ENCODE measurements around the gene STK36. TPM values are rescaled to one million over a fixed set of nuclear protein-coding genes. Genes with fewer than 3 reads are reported as not detected.
A peak's percentile ranks its signal among the peaks of the same experiment; 100 is the strongest.

STK36 gene
- total RNA-seq, 2 experiments from 2014 or later: 9.7 to 21.1 TPM

DNA sequence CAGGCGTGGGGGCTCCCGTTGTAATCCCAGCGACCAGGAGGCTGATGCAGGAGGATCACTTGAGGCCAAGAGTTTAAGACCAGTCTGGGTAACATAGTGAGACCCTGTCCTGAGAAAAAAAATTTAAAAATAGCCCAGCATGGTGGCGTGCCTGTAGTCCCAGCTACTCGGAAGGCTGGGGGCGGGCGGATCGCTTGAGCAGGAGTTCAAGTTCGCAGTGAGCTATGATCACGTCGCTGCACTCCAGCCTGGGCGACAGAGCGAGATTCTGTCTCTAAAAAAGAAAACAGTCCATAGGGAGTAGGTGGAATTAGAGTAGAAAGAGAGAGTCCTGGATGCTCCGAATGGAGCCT, 38.4 kb downstream of the STK36 start:
- Histone ChIP-seq H2AFZ (ENCODE audit: low read length) (peak overlapping the region; percentile 36; the same call in 1 of the 2 replicates), H3K9me2 (ENCODE audit: insufficient read depth, low read length) (no peaks in the 10 kb centered on the region), H3K36me3 (ENCODE audit: insufficient read depth, low read length) (peaks cover 23% of the 10 kb centered on the region), H4K20me1 (ENCODE audit: insufficient read depth, low read length) (0 out of 2 replicates have a peak, but pooled peaks cover 5% of the 10 kb centered on the region), H3K9me3 (ENCODE audit: low read length) (no peaks in the 10 kb centered on the region), H3K4me3 (ENCODE audit: low read depth, low read length, poor library complexity, severe bottlenecking) (no peak overlapping the region), H3K79me2 (ENCODE audit: insufficient read depth, low read depth, low read length) (peaks cover 43% of the 10 kb centered on the region), H3K4me2 (ENCODE audit: low read length) (no peak overlapping the region), H3K27ac (ENCODE audit: low read depth, low read length, poor library complexity, severe bottlenecking) (no peak overlapping the region), H3K4me1 (ENCODE audit: insufficient read depth, low read length, poor library complexity, severe bottlenecking) (peaks cover 25% of the 10 kb centered on the region)
- DNase-seq (ENCODE audit: low spot score): no peak
- intact Hi-C loops (cut with micrococcal nuclease; ENCODE audit: unreplicated experiment): loop anchor here (5.0 kb wide), 1 partner anchor 53 kb away; the partner anchor contains the start of genes BCS1L and ZNF142
- BruUV-seq (replicated peaks): no TSS peak
- TF ChIP-seq, protein P1, sequence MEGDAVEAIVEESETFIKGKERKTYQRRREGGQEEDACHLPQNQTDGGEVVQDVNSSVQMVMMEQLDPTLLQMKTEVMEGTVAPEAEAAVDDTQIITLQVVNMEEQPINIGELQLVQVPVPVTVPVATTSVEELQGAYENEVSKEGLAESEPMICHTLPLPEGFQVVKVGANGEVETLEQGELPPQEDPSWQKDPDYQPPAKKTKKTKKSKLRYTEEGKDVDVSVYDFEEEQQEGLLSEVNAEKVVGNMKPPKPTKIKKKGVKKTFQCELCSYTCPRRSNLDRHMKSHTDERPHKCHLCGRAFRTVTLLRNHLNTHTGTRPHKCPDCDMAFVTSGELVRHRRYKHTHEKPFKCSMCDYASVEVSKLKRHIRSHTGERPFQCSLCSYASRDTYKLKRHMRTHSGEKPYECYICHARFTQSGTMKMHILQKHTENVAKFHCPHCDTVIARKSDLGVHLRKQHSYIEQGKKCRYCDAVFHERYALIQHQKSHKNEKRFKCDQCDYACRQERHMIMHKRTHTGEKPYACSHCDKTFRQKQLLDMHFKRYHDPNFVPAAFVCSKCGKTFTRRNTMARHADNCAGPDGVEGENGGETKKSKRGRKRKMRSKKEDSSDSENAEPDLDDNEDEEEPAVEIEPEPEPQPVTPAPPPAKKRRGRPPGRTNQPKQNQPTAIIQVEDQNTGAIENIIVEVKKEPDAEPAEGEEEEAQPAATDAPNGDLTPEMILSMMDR (conservative IDR thresholded peaks at IDR 0.05; ENCODE audit: low read length): no peak
- no peak for TF ChIP-seq EZH2phosphoT487 (IDR thresholded peaks at IDR 0.05; ENCODE audit: borderline replicate concordance, low read depth, low read length)
- CTCF ChIA-PET (ENCODE audit: unreplicated experiment): interaction anchor here (0.5 kb wide), 1 partner anchor 310 kb away, joined by 3 read pairs; the partner anchor contains the start of gene CTDSP1
- POLR2A ChIA-PET: interaction anchor here (0.8 to 1.0 kb wide), 2 partner anchors 12 kb away, joined by 3 read pairs; no protein-coding TSS in a partner anchor

DNA sequence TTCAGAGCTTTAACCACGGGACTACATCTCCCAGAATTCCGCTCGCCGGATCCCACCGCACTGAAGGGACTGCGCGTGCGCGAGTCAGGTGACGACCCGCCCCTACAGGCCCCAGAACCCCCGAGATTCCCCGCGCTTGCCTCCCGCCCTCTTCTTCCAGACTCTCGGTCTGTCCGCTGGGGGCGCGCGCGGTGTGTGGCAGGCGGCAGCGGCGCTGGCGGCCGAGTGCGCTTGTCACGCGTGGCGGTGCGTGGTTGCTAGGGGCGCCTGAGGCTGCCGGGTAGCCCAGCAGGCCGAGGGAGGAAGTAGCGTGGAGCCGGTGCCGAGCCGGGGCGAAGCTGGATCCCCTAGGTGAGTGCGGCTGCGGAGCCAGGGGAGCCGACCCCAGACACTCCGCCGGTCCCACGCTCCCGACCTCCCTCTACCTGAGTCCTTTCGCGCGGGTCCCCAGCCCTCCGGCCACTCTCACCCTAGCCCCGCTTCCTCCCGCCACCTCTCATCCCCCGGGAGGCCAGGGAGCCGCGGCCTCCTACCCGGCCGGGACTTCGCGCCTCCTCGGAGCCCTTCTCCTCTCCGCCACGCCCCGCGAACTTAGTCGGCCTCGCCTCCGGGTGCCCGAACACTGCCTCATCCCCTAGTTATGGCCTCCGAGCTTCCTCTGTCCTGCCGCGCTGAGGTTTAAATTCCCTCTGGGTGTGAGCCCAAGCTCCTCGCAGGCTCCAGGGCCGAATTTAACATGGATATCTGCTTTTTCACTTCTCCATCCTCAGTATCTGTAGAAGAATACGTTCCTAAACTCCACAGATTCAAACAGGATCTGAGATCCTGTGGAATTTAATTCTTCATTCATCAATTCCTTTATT, 39.0 kb downstream of the STK36 start, which contains the start of gene TTLL4:
TSS of gene TTLL4 (plus strand) at position 149 of the 863 bp plus-strand sequence. CDS start 26,842 bp downstream, outside the sequence.
- POLR2A ChIA-PET: interaction anchor here (0.6 to 1.0 kb wide), 5 partner anchors 10 to 264 kb away, joined by 3 to 4 read pairs (median 3); no protein-coding TSS in a partner anchor
- no peak for TF ChIP-seq EZH2phosphoT487 (IDR thresholded peaks at IDR 0.05; ENCODE audit: borderline replicate concordance, low read depth, low read length)
- TF ChIP-seq, protein P1 (conservative IDR thresholded peaks at IDR 0.05; ENCODE audit: low read length): peak; percentile 86
- no TSS peak for BruUV-seq (replicated peaks)
- Histone ChIP-seq H3K9me3 (ENCODE audit: low read length) (no peaks in the 10 kb centered on the region), H3K9me2 (ENCODE audit: insufficient read depth, low read length) (no peaks in the 10 kb centered on the region), H3K4me3 (ENCODE audit: low read depth, low read length, poor library complexity, severe bottlenecking) (peak within 1 kb of the TSS; percentile 77), H3K79me2 (ENCODE audit: insufficient read depth, low read depth, low read length) (peaks cover 47% of the 10 kb centered on the region), H3K4me2 (ENCODE audit: low read length) (peak within 1 kb of the TSS; percentile 68), H2AFZ (ENCODE audit: low read length) (peak within 1 kb of the TSS; percentile 36), H4K20me1 (ENCODE audit: insufficient read depth, low read length) (0 out of 2 replicates have a peak, but pooled peaks cover 5% of the 10 kb centered on the region), H3K36me3 (ENCODE audit: insufficient read depth, low read length) (peaks cover 29% of the 10 kb centered on the region), H3K4me1 (ENCODE audit: insufficient read depth, low read length, poor library complexity, severe bottlenecking) (peaks cover 25% of the 10 kb centered on the region), H3K27ac (ENCODE audit: low read depth, low read length, poor library complexity, severe bottlenecking) (peak within 1 kb of the TSS; percentile 60)
- CTCF ChIA-PET (ENCODE audit: unreplicated experiment): interaction anchor here (0.5 to 0.6 kb wide), 2 partner anchors 72 to 311 kb away, joined by 3 read pairs; partner anchors contain the start of gene CTDSP1
- intact Hi-C loops (cut with micrococcal nuclease; ENCODE audit: unreplicated experiment): loop anchor here (5.0 kb wide), 1 partner anchor 54 kb away; the partner anchor contains the start of genes BCS1L and ZNF142
- peak; percentile 97 for DNase-seq (ENCODE audit: low spot score)
